T47D (cell line): ENCODE data around the gene RPS25.
"Not testable (repeated sequence)": the region's sequence is repeated elsewhere in the genome, so short reads cannot be mapped to it uniquely, and the experiment has no call there.

Experiments
- DNase-seq, 2 experiments: peaks; one replicate each; pipeline versions ENCODE4 v3.0.0 to v3.0.0-alpha.2; 2011 to 2012; ENCODE audit warnings: low read depth in 1 of 2, low spot score in 1 of 2
- JUND ChIP-seq: IDR thresholded peaks from 2 replicates; pipeline ENCODE4 v1.6.1; 2012; ENCODE audit warnings: low read depth
- in situ Hi-C: cut with HindIII; loops from 2 replicates; pipeline ENCODE4 v1.10.0; 2016; ENCODE audit warnings: low sequenced_read_pairs, low pct_unique_long_range_greater_than_20kb

The RPS25 gene

DNA sequence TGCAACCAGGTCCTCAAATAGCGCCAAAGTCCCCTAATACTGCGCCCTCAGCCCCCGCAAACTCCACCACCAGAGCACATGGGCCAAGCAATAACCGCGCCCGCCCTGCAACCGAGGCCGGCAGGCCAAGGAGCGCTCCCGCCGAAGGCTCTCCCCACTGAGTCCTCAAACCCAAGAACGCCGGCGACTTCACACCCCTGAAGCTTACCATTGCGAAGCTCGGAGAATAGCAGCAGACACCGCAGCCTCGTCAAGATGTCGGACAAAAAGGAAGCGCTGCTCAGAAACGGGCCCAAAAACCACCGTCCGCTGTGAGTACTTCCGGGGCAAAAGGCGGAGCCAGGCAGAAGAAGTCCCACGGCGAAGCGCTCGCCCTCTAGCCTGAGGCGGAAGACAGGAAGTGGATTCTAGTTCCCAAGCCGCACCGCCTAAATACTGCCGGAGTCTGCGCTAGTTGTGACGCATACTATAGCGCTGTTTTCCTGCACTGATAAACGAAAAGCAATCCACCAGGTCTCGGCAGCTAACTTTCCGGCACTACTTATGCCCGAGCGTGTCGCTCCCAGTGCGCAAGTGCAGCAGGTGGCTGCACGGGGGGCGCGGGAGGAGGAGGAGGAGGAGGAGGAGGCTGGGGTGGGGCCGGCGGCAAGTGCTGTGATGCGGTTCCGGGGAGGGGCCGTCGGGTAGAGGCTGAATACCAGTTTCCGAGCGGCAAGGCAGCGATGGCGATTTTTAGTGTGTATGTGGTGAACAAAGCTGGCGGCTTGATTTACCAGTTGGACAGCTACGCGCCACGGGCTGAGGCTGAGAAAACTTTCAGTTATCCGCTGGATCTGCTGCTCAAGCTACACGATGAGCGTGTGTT, at the start of gene RPS25, which contains the start of gene TRAPPC4:
RPS25 (minus strand) TSS at position 270 of the 865 bp plus-strand sequence; CDS start at position 211, 59 bp downstream.
TRAPPC4 (plus strand) TSS at position 693 of the 865 bp plus-strand sequence; CDS start at position 723, 30 bp downstream.
- in situ Hi-C loops = no loop called here
- TF ChIP-seq JUND = no peak
- DNase-seq = peak; percentile 89 to 98

DNA sequence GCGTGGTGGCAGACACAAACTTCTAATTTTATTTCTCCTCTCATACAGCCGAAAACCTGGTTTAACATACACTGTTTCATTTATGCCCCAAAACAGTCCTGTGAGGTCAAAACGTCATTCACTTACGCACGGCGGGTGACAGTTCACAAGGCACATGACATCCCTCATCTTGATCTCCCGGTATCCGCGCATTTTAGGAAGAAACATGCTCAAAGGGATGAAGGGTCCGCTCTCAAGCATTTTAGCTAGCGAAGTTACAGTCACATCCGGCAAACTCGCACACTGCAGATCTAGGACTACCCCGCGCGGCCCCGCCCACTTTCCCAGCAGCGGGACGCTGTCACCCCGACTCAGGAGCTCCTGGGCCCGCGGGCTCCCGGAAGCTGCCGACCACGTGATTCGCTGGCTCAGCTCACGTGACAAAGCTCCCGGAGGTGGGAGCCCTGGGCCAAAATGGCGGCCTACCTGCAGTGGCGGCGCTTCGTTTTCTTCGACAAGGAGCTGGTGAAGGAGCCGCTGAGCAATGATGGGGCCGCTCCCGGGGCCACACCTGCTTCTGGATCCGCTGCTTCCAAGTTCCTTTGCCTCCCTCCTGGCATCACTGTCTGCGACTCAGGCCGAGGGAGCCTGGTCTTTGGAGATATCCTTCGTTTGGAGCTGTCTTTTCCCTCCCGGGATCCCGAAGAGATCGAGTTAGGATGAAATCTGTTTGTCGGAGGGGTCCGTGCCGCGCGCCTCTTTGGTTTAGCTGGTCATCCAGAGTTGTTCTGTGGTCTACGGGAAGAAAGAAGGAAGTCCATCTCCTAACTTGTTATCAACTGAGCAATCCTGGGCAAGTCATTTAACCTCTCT, 49.5 kb upstream of the RPS25 start, which contains the start of gene VPS11:
VPS11 (plus strand) TSS at position 448 of the 852 bp plus-strand sequence; CDS start at position 454, 6 bp downstream.
- peak; percentile 98 to 99 for DNase-seq
- in situ Hi-C loops = no loop called here
- no peak for TF ChIP-seq JUND

DNA sequence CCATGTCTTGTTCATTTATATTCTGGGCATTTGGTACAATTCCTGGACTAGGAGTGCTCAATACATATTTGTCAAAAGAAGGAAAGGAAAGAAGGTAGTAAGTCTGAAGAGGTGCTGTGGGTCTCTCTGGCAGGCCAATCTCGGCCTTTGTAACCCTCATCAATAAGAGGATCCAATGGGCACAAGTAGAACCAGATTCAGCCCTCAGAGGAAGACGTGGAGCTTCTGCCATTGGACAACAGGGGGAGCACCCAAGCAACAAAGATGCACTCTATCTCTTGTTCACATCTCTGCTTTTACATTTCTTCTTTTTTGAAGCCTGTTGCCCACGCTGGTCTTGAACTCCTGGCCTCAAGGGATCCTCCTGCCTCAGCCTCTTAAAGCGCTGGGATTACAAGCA, 47.2 kb upstream of the RPS25 start:
- DNase-seq = peak in 1 of 2 experiments; percentile 76
- no peak for TF ChIP-seq JUND
- in situ Hi-C loops = no loop called here

DNA sequence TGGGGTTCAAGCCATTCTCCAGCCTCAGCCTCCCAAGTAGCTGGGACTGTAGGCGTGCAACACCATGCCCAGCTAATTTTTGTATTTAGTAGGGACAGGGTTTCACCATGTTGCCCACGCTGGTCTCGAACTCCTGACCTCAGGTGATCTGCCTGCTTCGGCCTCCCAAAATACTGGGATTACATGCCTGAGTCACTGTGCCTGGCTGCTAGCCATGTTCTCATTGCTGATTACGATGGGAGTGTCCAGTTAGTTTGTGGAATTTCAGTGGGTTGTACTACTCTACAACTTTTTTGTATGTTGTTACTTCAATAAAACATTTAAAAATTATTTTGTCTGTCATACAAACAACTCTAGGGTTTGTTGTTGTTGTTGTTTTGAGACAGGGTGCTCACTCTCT, 44.6 kb upstream of the RPS25 start:
- no peak for TF ChIP-seq JUND
- in situ Hi-C loops = no loop called here
- DNase-seq = no peak

DNA sequence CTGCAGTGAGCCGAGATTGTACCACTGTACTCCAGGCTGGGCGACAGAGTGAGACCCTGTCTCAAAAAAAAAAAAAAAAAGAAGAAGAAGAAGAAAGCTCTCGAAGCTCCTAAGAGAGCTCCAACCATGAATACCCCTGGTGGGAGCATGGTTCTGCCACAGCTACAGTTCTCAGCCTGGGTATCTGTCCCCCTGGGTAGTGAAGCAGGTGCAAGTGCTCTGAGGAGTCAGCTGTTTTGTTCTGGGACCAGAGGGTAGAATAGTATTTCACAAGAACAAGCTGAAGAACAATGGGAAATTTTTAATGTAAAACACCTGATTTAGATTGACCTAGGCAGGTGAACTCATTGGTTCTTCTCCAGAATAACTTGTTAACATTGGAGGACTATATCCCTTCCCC, 43.1 kb upstream of the RPS25 start:
- TF ChIP-seq JUND = no peak
- DNase-seq = no peak
- in situ Hi-C loops = no loop called here

DNA sequence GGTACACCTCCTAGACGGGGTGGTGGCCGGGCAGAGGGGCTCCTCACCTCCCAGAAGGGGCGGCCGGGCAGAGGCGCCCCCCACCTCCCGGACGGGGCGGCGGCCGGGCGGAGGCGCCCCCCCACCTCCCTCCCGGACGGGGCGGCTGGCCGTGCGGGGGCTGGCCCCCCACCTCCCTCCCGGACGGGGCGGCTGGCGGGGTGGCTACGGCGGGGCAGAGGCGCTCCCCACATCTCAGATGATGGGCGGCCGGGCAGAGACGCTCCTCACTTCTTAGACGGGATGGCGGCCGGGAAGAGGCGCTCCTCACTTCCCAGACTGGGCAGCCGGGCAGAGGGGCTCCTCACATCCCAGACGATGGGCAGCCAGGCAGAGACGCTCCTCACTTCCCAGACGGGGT, 41.0 kb upstream of the RPS25 start:
- in situ Hi-C loops, DNase-seq: not testable (repeated sequence)

DNA sequence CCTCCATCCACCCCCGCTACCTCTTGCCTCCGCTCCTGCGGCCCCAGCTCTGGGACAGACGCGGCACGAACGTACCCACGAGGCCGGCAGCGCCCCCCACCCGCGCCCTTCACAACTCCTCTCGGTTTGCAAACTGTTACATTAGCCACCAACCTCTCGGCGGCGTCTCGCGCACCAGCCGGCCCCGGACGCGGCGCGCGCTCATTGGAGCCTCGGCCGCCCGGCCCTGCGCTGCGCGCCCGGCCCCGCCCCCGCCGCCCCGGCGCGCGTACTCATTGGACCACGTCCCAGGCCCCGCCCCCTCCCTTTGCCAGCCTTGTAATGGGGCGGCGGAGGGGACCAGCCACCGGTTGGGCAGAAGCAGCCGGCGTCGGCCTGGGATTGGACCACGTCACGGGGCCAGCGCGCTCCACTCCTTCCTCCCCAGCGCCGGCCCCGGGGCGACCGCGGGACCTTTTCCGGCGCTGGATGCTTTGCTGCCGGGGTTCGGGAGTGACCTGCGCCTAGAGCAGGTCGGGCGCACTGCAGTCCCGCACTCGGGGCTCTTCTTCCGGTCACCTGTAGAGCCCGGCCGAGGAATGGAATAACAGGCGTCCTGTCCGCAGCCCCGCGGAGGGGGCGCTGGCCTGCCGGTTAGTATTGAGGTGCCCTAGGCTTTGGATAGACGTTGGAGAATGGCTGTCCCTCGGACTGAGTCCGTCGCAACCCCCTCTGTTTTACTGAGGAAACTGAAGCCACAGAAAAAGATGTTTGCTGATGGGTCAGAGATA, 39.0 kb upstream of the RPS25 start, which contains the start of gene HYOU1:
HYOU1 (minus strand) TSS at position 206 of the 770 bp plus-strand sequence. CDS start 1,045 bp downstream, outside the sequence.
- in situ Hi-C loops = no loop called here
- peak; percentile 99 for DNase-seq
- TF ChIP-seq JUND = no peak; the same call in 1 of the 2 replicates

DNA sequence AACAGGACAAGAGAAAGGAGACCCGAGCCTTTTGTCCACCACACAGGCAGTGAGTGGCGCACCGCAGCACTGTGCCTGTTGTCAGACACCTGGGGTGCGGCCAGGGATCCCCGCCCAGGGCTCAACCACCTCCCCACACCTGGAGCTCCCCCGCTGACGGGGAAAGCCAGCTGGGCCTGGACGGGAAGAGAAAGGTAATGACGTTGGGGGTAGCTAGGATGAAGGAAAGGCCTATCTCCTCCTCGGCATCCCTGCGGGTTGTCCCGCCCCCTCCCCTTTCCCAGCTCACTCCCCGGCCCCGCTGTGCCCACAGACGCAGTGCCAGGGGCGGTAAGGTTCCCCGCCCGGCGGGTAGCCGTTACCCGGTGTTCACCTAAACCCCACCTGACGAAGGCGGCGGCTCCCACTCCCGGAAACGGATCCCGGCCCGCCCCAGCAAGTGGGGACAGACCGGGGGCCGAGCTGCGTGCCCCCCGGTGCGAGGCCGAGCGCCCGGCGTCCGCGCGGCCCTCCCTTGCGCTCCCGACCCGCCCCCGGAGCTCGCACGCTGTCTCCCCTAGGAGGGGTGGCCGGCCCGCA, 38.4 kb upstream of the RPS25 start:
- in situ Hi-C loops = no loop called here
- TF ChIP-seq JUND = no peak
- DNase-seq = peak; percentile 49 to 56

DNA sequence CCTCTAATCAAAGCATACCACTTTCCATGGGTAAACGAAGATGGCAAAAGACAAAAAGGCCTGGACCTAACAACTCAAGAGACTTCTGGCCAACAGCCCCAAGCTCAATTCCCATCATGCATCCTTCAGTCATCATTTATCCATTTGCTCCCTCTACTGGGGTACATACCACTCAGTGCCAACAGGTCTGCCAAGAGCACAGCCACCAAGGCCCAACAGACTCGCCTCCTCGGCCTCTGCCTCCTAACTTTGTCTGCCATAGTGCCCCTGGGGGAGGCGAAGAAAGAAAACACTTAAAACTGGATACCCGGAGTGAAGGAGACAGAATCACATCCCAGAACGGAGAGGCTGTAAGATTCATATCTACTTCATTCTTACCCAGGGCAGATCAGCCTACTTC, 37.8 kb upstream of the RPS25 start:
- TF ChIP-seq JUND = no peak
- in situ Hi-C loops = no loop called here
- DNase-seq = peak; percentile 39 to 65

DNA sequence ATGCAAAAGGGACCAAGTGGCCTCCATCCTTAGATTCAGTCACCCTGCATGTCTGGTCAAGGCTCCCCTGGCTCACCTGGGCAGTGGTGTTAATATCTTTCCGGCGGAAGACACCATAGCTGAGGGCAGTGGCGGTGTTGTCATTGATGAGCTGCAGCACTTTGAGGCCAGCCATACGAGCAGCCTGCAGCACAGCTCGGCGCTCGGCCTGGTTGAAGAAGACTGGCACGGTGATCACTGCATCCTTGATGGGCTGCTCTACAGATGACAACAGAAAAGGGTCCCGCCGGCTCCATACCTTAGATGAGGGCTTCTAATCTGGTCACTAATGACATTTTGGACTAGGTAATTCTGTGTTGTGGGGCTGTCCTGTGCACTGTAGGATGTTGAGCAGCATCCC, 36.3 kb upstream of the RPS25 start:
- no peak for DNase-seq
- in situ Hi-C loops = no loop called here
- TF ChIP-seq JUND = no peak

DNA sequence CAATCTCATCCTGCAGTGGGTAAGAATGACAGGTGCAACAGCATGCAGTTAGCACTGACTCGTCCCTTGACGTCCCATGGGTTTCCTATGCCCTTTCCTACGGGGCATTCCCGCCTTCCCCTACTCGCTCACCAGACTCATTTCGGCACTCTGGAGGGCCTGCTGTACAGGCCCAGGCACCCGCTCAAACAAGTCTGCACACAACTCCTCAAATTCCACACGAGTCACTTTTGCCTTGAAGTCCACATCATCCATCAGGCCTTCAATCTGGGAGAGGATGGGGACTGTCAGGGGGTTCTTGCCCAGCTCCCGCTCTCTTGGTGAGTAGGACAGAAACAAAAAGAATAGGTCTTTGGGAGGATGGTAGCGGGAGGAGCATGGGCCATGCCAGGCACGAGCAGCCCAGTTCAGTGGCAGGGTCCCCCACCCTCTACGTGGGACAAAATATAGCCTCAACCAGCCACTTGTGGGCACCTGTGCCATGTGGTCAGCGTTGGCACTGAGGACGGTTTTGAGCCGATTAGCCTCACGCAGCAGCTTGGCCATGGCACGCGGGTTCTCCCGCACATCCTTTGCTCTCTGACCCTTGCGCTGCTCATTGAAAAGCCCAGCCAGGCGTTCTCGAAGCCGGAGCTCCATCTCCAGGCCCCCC, 34.1 kb upstream of the RPS25 start:
- DNase-seq = no peak
- no peak for TF ChIP-seq JUND
- in situ Hi-C loops = no loop called here
